HG03159 (cell line): ENCODE results near the gene DLX1.
A peak's percentile ranks its signal among the peaks of the same experiment; 100 is the strongest.

Experiments
- ATAC-seq: cut with Tn5 transposase; IDR thresholded peaks from one replicate; pipeline ENCODE4 v1.9.1; 2021; ENCODE audit warnings: mild to moderate bottlenecking, moderate library complexity; ENCODE audit not compliant: unreplicated experiment

Gene DLX1

GRCh38 chr2:172096626-172097547 lies 11.6 kb downstream of the DLX1 start:
- ATAC-seq, result no peak

- no peak for ATAC-seq
These were observed 12.3 kb downstream of the DLX1 start for GRCh38 chr2:172097557-172098131.

- ATAC-seq, result no peak
These were observed 13.0 kb downstream of the DLX1 start for GRCh38 chr2:172098287-172098649.

GRCh38 chr2:172098650-172099471 lies 13.6 kb downstream of the DLX1 start:
- no peak for ATAC-seq

GRCh38 chr2:172099472-172100079 lies 14.3 kb downstream of the DLX1 start:
- no peak for ATAC-seq

GRCh38 chr2:172100080-172100934 lies 15.0 kb downstream of the DLX1 start:
- no peak for ATAC-seq

- ATAC-seq, result no peak
These were observed 15.9 kb downstream of the DLX1 start for GRCh38 chr2:172100935-172101820.

GRCh38 chr2:172101821-172102390 lies 16.6 kb downstream of the DLX1 start:
- ATAC-seq, result peak; percentile 3

- peak; percentile 71 for ATAC-seq
These were observed 17.4 kb downstream of the DLX1 start, which contains the start of gene DLX2 for GRCh38 chr2:172102391-172103359. TSS of gene DLX2 (minus strand) at chr2:172102900. CDS start at chr2:172102538, 362 bp downstream.

GRCh38 chr2:172103471-172104272 lies 18.4 kb downstream of the DLX1 start:
- ATAC-seq, result no peak

GRCh38 chr2:172105471-172106107 lies 20.3 kb downstream of the DLX1 start:
- ATAC-seq, result no peak

- ATAC-seq, result no peak
These were observed 21.0 kb downstream of the DLX1 start for GRCh38 chr2:172106108-172106961.

- no peak for ATAC-seq
These were observed 22.6 kb downstream of the DLX1 start for GRCh38 chr2:172107690-172108586.

GRCh38 chr2:172108587-172108930 lies 23.3 kb downstream of the DLX1 start:
- no peak for ATAC-seq
